ENCODE measurements around the gene CNP. TPM values are rescaled to one million over a fixed set of nuclear protein-coding genes. Genes with fewer than 3 reads are reported as not detected.

The CNP gene
- total RNA-seq, 1 donor: 87.6 TPM

DNA sequence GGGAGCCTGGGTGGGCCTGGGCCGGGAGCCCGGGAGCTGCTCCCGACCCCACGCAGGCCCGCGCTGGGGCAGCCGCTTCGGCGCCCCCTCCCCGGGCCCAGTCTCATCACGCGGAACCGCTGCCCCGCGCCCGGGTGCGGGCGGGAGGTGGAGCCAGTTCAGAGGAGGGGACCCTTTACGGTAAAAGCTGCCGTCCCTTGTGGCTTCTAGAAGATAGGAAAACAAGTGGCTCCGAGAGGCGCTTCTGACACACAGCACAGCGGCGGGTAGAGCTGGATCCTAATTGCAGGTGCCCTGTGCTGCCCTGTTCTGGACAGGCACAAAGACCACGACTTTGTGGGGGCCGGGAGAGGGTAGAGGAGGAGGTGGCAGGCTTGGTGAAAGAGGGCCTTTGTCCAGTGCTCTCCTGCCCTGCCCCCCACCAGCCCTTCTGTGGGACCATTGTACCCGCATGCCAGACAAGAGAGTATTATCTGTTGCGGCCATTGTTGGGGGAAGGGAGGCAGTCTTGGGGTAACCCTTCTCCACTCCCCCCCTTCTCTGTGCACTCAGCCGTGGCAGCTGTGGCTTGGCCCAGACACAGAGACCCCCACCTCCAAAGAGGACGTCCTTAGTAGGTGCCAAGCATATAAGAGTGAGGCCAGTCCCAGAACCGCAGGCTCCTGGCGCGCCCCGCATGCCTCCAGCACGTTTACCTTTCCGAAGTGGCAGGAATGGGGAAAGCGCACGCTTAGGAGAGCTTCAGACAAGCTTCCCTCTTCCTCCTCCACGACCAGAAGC lies 736 bp downstream of the CNP start:
- H3K4me3 ChIP-seq (ENCODE audit: insufficient read depth, low read length): peak overlapping the region; percentile 88
- H3K9me3 ChIP-seq (ENCODE audit: low read depth, low read length): no peaks in the 10 kb centered on the region
- peak; percentile 88 for DNase-seq (ENCODE audit: insufficient read length, low spot score, missing footprints)

DNA sequence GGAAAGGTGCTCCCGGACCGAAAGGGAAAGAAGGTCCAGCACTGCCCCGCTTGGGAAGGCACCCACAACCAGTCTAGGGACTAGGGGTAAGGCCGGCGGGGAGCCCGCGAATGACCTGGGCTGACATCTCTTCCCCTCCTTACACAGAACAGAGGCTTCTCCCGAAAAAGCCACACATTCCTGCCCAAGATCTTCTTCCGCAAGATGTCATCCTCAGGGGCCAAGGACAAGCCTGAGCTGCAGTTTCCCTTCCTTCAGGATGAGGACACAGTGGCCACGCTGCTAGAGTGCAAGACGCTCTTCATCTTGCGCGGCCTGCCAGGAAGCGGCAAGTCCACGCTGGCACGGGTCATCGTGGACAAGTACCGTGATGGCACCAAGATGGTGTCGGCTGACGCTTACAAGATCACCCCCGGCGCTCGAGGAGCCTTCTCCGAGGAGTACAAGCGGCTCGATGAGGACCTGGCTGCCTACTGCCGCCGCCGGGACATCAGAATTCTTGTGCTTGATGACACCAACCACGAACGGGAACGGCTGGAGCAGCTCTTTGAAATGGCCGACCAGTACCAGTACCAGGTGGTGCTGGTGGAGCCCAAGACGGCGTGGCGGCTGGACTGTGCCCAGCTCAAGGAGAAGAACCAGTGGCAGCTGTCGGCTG lies 1.5 kb downstream of the CNP start:
- peak overlapping the region; percentile 95 for H3K4me2 ChIP-seq (ENCODE audit: insufficient read depth, low read length)
- peaks cover 41% of the 10 kb centered on the region for H3K4me1 ChIP-seq (ENCODE audit: insufficient read depth, low read length)
- peak overlapping the region; percentile 88 for H3K4me3 ChIP-seq (ENCODE audit: insufficient read depth, low read length)
- no peaks in the 10 kb centered on the region for H3K9me3 ChIP-seq (ENCODE audit: low read depth, low read length)
- TF ChIP-seq, protein P1, sequence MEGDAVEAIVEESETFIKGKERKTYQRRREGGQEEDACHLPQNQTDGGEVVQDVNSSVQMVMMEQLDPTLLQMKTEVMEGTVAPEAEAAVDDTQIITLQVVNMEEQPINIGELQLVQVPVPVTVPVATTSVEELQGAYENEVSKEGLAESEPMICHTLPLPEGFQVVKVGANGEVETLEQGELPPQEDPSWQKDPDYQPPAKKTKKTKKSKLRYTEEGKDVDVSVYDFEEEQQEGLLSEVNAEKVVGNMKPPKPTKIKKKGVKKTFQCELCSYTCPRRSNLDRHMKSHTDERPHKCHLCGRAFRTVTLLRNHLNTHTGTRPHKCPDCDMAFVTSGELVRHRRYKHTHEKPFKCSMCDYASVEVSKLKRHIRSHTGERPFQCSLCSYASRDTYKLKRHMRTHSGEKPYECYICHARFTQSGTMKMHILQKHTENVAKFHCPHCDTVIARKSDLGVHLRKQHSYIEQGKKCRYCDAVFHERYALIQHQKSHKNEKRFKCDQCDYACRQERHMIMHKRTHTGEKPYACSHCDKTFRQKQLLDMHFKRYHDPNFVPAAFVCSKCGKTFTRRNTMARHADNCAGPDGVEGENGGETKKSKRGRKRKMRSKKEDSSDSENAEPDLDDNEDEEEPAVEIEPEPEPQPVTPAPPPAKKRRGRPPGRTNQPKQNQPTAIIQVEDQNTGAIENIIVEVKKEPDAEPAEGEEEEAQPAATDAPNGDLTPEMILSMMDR (IDR thresholded peaks at IDR 0.05; ENCODE audit: extremely low read depth, low read depth, low read length): no peak
- peaks cover 47% of the 10 kb centered on the region for H3K36me3 ChIP-seq (ENCODE audit: insufficient read depth, low read length)
- peaks cover 60% of the 10 kb centered on the region for H3K79me2 ChIP-seq (ENCODE audit: insufficient read depth, low read length)
- H4K20me1 ChIP-seq (ENCODE audit: insufficient read depth, low read length): peaks cover 31% of the 10 kb centered on the region
- H3K27ac ChIP-seq (ENCODE audit: low read depth, low read length): peak overlapping the region; percentile 75
- DNase-seq (ENCODE audit: insufficient read length, low spot score, missing footprints): no peak
- no peaks in the 10 kb centered on the region for H3K27me3 ChIP-seq (ENCODE audit: insufficient read depth, low read length)
- no peak overlapping the region for H2AFZ ChIP-seq (ENCODE audit: low read length)

More for the DNA sequence above, 736 bp downstream of the CNP start:
- Histone ChIP-seq H3K4me1 (ENCODE audit: insufficient read depth, low read length) (peaks cover 34% of the 10 kb centered on the region), H3K79me2 (ENCODE audit: insufficient read depth, low read length) (peaks cover 52% of the 10 kb centered on the region), H3K27me3 (ENCODE audit: insufficient read depth, low read length) (no peaks in the 10 kb centered on the region), H3K4me2 (ENCODE audit: insufficient read depth, low read length) (peak overlapping the region; percentile 95), H3K27ac (ENCODE audit: low read depth, low read length) (peak overlapping the region; percentile 75), H3K36me3 (ENCODE audit: insufficient read depth, low read length) (peaks cover 39% of the 10 kb centered on the region), H2AFZ (ENCODE audit: low read length) (no peak overlapping the region), H4K20me1 (ENCODE audit: insufficient read depth, low read length) (peaks cover 30% of the 10 kb centered on the region)
- TF ChIP-seq, protein P1 (IDR thresholded peaks at IDR 0.05; ENCODE audit: extremely low read depth, low read depth, low read length): no peak

DNA sequence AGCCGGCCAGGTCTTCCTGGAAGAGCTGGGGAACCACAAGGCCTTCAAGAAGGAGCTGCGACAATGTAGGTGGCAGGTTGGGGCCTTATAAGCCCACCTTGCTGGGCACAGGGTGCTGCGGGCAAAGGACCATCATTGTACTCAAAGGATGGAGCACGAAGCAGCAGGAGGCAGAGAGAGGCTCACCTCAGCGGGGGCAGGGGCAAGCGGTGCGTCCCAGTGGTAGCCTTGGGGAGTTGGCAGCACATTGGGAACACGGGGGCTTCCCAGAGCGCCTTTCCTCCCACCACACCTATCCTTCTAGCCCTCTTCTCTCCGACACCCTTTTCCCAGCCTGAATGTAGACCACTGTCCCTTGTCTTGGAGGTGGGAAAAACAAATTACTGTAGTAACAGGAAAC lies 2.1 kb downstream of the CNP start:
- H3K27me3 ChIP-seq (ENCODE audit: insufficient read depth, low read length): no peaks in the 10 kb centered on the region
- H3K4me3 ChIP-seq (ENCODE audit: insufficient read depth, low read length): no peak overlapping the region
- H4K20me1 ChIP-seq (ENCODE audit: insufficient read depth, low read length): peaks cover 36% of the 10 kb centered on the region
- H3K4me2 ChIP-seq (ENCODE audit: insufficient read depth, low read length): no peak overlapping the region
- peaks cover 53% of the 10 kb centered on the region for H3K36me3 ChIP-seq (ENCODE audit: insufficient read depth, low read length)
- no peaks in the 10 kb centered on the region for H3K9me3 ChIP-seq (ENCODE audit: low read depth, low read length)
- TF ChIP-seq, protein P1 (IDR thresholded peaks at IDR 0.05; ENCODE audit: extremely low read depth, low read depth, low read length): no peak
- H3K27ac ChIP-seq (ENCODE audit: low read depth, low read length): no peak overlapping the region
- no peak for DNase-seq (ENCODE audit: insufficient read length, low spot score, missing footprints)
- peaks cover 44% of the 10 kb centered on the region for H3K4me1 ChIP-seq (ENCODE audit: insufficient read depth, low read length)
- peaks cover 65% of the 10 kb centered on the region for H3K79me2 ChIP-seq (ENCODE audit: insufficient read depth, low read length)
- H2AFZ ChIP-seq (ENCODE audit: low read length): no peak overlapping the region

DNA sequence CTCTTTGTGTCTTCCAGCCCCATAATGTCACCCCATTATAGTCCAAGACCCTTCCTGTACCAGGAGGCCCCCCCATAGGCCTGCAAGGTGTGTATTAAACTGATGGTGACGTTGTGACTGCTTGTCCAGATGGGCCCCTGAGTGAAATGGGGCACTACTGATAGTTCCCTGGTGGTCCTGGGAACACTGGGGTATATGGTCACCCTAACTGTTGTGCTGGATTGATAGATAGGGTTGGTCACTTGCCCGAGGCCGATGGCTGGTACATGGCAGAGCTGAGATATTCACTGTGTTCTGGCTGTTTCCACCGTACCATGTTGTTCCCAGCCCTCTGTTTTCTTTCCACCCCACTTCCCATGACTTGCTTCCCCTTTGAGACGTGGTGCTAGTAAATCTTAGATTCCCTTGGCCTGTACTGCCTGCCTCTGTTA lies 4.3 kb downstream of the CNP start:
- H3K4me2 ChIP-seq (ENCODE audit: insufficient read depth, low read length): no peak overlapping the region
- peaks cover 41% of the 10 kb centered on the region for H3K4me1 ChIP-seq (ENCODE audit: insufficient read depth, low read length)
- H3K27ac ChIP-seq (ENCODE audit: low read depth, low read length): no peak overlapping the region
- peaks cover 65% of the 10 kb centered on the region for H3K79me2 ChIP-seq (ENCODE audit: insufficient read depth, low read length)
- H3K36me3 ChIP-seq (ENCODE audit: insufficient read depth, low read length): peaks cover 75% of the 10 kb centered on the region
- no peaks in the 10 kb centered on the region for H3K27me3 ChIP-seq (ENCODE audit: insufficient read depth, low read length)
- H4K20me1 ChIP-seq (ENCODE audit: insufficient read depth, low read length): peaks cover 42% of the 10 kb centered on the region
- H2AFZ ChIP-seq (ENCODE audit: low read length): no peak overlapping the region
- TF ChIP-seq, protein P1 (IDR thresholded peaks at IDR 0.05; ENCODE audit: extremely low read depth, low read depth, low read length): no peak
- H3K9me3 ChIP-seq (ENCODE audit: low read depth, low read length): no peaks in the 10 kb centered on the region
- DNase-seq (ENCODE audit: insufficient read length, low spot score, missing footprints): peak; percentile 61
- H3K4me3 ChIP-seq (ENCODE audit: insufficient read depth, low read length): no peak overlapping the region

All from osteoblast (primary cell).